H1 (cell line): ENCODE data around the gene RUNX1. TPM values are rescaled to one million over a fixed set of nuclear protein-coding genes. Genes with fewer than 3 reads are reported as not detected.

Source experiments
- CTCF ChIA-PET: fragments of 300-600 bp; sonication (Branson Sonifier 250); formaldehyde crosslinking; loops from one replicate; lab custom pipeline; 2021; ENCODE audit not compliant: partially characterized antibody; lab: Charles Lee
- POLR2A ChIA-PET: fragments of 300-600 bp; sonication (Branson Sonifier 250); formaldehyde crosslinking; loops from one replicate; lab custom pipeline; 2021; ENCODE audit warnings: inconsistent platforms; ENCODE audit not compliant: partially characterized antibody; lab: Charles Lee
- DNase-seq, 2 experiments: peaks; one replicate each; pipeline versions ENCODE4 v3.0.0 to v3.0.0-alpha.2; 2010 to 2022; ENCODE audit warnings: low spot score in 2 of 2, low read depth in 1 of 2, mixed read lengths in 1 of 2
- FAIRE-seq: peaks from 2 replicates; lab custom pipeline; 2011; peaks lifted over from hg19 to GRCh38; lab: Jason Lieb, UNC
- H2AFZ ChIP-seq: 2 replicates; pipeline ENCODE4 v1.8.1; 2012; ENCODE audit warnings: low read length, inconsistent platforms
- H2AK5ac ChIP-seq: 2 replicates; pipeline ENCODE4 v1.6.1; 2013; ENCODE audit warnings: low read depth, low read length
- H2BK120ac ChIP-seq: replicated peaks from 2 replicates; pipeline ENCODE3; 2013; ENCODE audit warnings: low read depth, low read length, inconsistent platforms
- H2BK12ac ChIP-seq: 2 replicates; pipeline ENCODE4 v1.6.1; 2013; ENCODE audit warnings: low read depth, low read length
- H2BK15ac ChIP-seq: 2 replicates; pipeline ENCODE4 v1.6.1; 2013; ENCODE audit warnings: low read length
- H2BK20ac ChIP-seq: 2 replicates; pipeline ENCODE4 v1.6.1; 2013; ENCODE audit warnings: low read length
- H2BK5ac ChIP-seq: 2 replicates; pipeline ENCODE4 v1.6.1; 2013; ENCODE audit warnings: low read depth, low read length
- H3K14ac ChIP-seq: 2 replicates; pipeline ENCODE4 v1.6.1; 2013; ENCODE audit warnings: inconsistent platforms; ENCODE audit not compliant: insufficient read length
- H3K18ac ChIP-seq: 2 replicates; pipeline ENCODE4 v1.6.1; 2013; ENCODE audit warnings: low read length; ENCODE audit errors: extremely low read depth
- H3K23ac ChIP-seq: 2 replicates; pipeline ENCODE4 v1.6.1; 2013; ENCODE audit warnings: inconsistent platforms; ENCODE audit not compliant: insufficient read length
- H3K23me2 ChIP-seq: 2 replicates; pipeline ENCODE4 v1.6.1; 2013; ENCODE audit warnings: low read depth, low read length
- H3K27ac ChIP-seq: 2 replicates; pipeline ENCODE4 v1.6.1; 2011; ENCODE audit warnings: low read depth, low read length, inconsistent platforms
- H3K27me3 ChIP-seq, 4 experiments: replicated peaks in 1 of 4; 1 replicate in 1 of 4; 2 replicates in 3 of 4; pipeline versions ENCODE4 v1.6.1 to v1.8.1; 2011 to 2013; ENCODE audit warnings: low read length in 3 of 4, mild to moderate bottlenecking in 3 of 4, inconsistent platforms in 2 of 4, mixed read lengths in 2 of 4, moderate library complexity in 1 of 4; ENCODE audit not compliant: control insufficient read depth in 3 of 4, insufficient read depth in 3 of 4; ENCODE audit errors: extremely low read depth in 1 of 4
- H3K36me3 ChIP-seq, 4 experiments: 2 replicates each; pipeline versions ENCODE4 v1.6.1 to v1.8.1; 2011 to 2013; ENCODE audit warnings: mild to moderate bottlenecking in 4 of 4, low read length in 3 of 4, moderate library complexity in 2 of 4, control low read depth in 1 of 4, inconsistent platforms in 1 of 4; ENCODE audit not compliant: insufficient read depth in 4 of 4, control insufficient read depth in 2 of 4
- H3K4ac ChIP-seq: replicated peaks from 2 replicates; pipeline ENCODE3; 2013; ENCODE audit warnings: low read length, low read depth, mixed read lengths, inconsistent platforms; ENCODE audit not compliant: insufficient read length
- H3K4me1 ChIP-seq, 4 experiments: replicated peaks in 1 of 4; 1 replicate in 1 of 4; 2 replicates in 3 of 4; pipeline versions ENCODE4 v1.6.1 to v1.8.1; 2011 to 2013; ENCODE audit warnings: low read length in 3 of 4, inconsistent platforms in 2 of 4, mixed read lengths in 1 of 4; ENCODE audit not compliant: insufficient read depth in 4 of 4, control insufficient read depth in 3 of 4
- H3K4me2 ChIP-seq, 2 experiments: 2 replicates each; pipeline versions ENCODE4 v1.6.1 to v1.8.1; 2011 to 2013; ENCODE audit warnings: low read depth in 2 of 2, low read length in 2 of 2, control low read depth in 1 of 2, inconsistent platforms in 1 of 2, mild to moderate bottlenecking in 1 of 2; ENCODE audit not compliant: insufficient read depth in 1 of 2
- H3K4me3 ChIP-seq, 4 experiments: fragments of 200-600, 300-600 bp in 1 of 4; sonication (generic), shearing (Covaris generic), sonication (Bioruptor Twin) in 1 of 4; 2 replicates each; pipeline versions ENCODE4 v1.5.1 to v1.8.1; 2011 to 2016; ENCODE audit warnings: low read length in 4 of 4, low read depth in 3 of 4, control low read depth in 2 of 4, inconsistent platforms in 2 of 4, mild to moderate bottlenecking in 2 of 4, mixed read lengths in 1 of 4, moderate library complexity in 1 of 4; ENCODE audit not compliant: insufficient read depth in 2 of 4; ENCODE audit errors: extremely low read depth in 1 of 4
- H3K56ac ChIP-seq: replicated peaks from 2 replicates; pipeline ENCODE3; 2013; ENCODE audit warnings: low read depth, mild to moderate bottlenecking, mixed read lengths, low read length, inconsistent platforms; ENCODE audit not compliant: insufficient read length
- H3K79me1 ChIP-seq: 2 replicates; pipeline ENCODE4 v1.6.1; 2013; ENCODE audit warnings: low read depth, low read length, control low read depth
- H3K79me2 ChIP-seq, 2 experiments: 2 replicates each; pipeline versions ENCODE4 v1.6.1 to v1.8.1; 2012 to 2013; ENCODE audit warnings: low read length in 2 of 2, mild to moderate bottlenecking in 2 of 2, inconsistent platforms in 1 of 2; ENCODE audit not compliant: insufficient read depth in 2 of 2, control insufficient read depth in 1 of 2
- H3K9ac ChIP-seq, 4 experiments: replicated peaks in 1 of 4; 1 replicate in 1 of 4; 2 replicates in 3 of 4; pipeline versions ENCODE4 v1.6.1 to v1.8.1; 2011 to 2013; ENCODE audit warnings: low read depth in 3 of 4, low read length in 3 of 4, control low read depth in 2 of 4, mild to moderate bottlenecking in 2 of 4, moderate library complexity in 2 of 4, inconsistent platforms in 1 of 4; ENCODE audit errors: extremely low read depth in 1 of 4
- H3K9me3 ChIP-seq, 2 experiments: 2 replicates each; pipeline versions ENCODE4 v1.6.1 to v1.8.1; 2012 to 2013; ENCODE audit warnings: mild to moderate bottlenecking in 2 of 2, moderate library complexity in 2 of 2, control low read depth in 1 of 2, inconsistent platforms in 1 of 2, low read depth in 1 of 2, low read length in 1 of 2, mixed read lengths in 1 of 2; ENCODE audit not compliant: insufficient read depth in 2 of 2
- H4K20me1 ChIP-seq, 2 experiments: replicated peaks in 1 of 2; 2 replicates each; pipeline versions ENCODE3 to v1.8.1; 2011 to 2013; ENCODE audit warnings: inconsistent platforms in 2 of 2, low read length in 2 of 2, mild to moderate bottlenecking in 1 of 2; ENCODE audit not compliant: insufficient read depth in 2 of 2, control insufficient read depth in 1 of 2
- H4K5ac ChIP-seq: 2 replicates; pipeline ENCODE4 v1.6.1; 2013; ENCODE audit warnings: low read length, low read depth, mixed read lengths, inconsistent platforms; ENCODE audit not compliant: insufficient read length
- H4K8ac ChIP-seq: 2 replicates; pipeline ENCODE4 v1.8.0; 2013; ENCODE audit warnings: mild to moderate bottlenecking, moderate library complexity, low read length, inconsistent platforms; ENCODE audit not compliant: insufficient read depth; ENCODE audit errors: extremely low read depth
- H4K91ac ChIP-seq: replicated peaks from 2 replicates; pipeline ENCODE3; 2013; ENCODE audit warnings: low read length, mixed read lengths, inconsistent platforms; ENCODE audit not compliant: insufficient read length
- JUND ChIP-seq: IDR thresholded peaks from 2 replicates; pipeline ENCODE4 v1.6.1; 2011; ENCODE audit warnings: mild to moderate bottlenecking, improper control_type of control experiment, low read length
- WGBS, 2 experiments: shearing (Covaris generic) in 1 of 2; methylation state at CpG; one replicate each; pipeline versions ENCODE4 v1.1.6 to v1.1.7; 2013 to 2015; ENCODE audit warnings: low lambda C conversion rate in 2 of 2, mixed read lengths in 2 of 2, inconsistent platforms in 1 of 2, low coverage in 1 of 2, missing lambda C conversion rate in 1 of 2; ENCODE audit not compliant: insufficient replicate concordance in 2 of 2, insufficient coverage in 1 of 2, insufficient read length in 1 of 2; ENCODE audit errors: extremely low coverage in 1 of 2, missing lambda C conversion rate in 1 of 2; 5-methylcytosine and 5-hydroxymethylcytosine counted together
- polyA plus RNA-seq, 7 experiments: library from polyadenylated mRNA; depleted of rRNA in 3 of 7; stranded (reverse) in 5 of 7; unstranded in 2 of 7; fragments of >200 nt in 5 of 7; fragments of 200-250 nt in 2 of 7; gene quantifications; 1 replicate in 5 of 7; 2 replicates in 1 of 7; 4 replicates in 1 of 7; pipeline versions ENCODE4 v1.2.1 to v1.2.3, GENCODE V29; 2011 to 2013; ENCODE audit warnings: missing spikeins in 2 of 7, mixed read lengths in 2 of 7
- total RNA-seq: library from RNA; stranded (reverse); fragmentation: NEBNext Ultra II Directional; extraction: Animal tissue kit (Norgen Biotek cat#: 25700); gene quantifications from 2 replicates; pipeline ENCODE4 v1.2.1, GENCODE V29; 2021

Gene RUNX1
- total and polyA plus RNA-seq, 2 of the 8 experiments (the other 6 are each of a cell fraction or from before 2014, with no cell fraction given), result 0.20 to 0.60 TPM

DNA sequence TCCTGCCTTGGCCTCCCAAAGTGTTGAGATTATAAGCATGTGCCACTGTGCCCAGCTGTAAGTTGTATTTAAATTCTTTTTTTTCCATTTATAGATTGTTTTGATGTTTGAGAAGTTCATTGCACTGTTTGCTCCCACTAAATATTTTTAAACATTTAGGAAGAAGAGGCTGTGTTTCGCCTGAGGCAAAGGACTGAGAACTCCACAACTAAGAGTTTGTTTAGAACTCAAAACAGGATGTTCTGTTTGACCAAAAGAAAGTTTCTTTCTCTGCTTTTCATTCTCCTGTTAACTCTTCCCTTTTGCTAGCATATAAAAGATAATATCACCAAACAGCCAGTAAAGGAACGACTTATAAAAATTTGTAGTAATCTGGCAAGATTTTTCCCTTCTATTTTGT lies 87.0 kb downstream of the RUNX1 start:
- Histone ChIP-seq H3K79me1 (no peaks in the 10 kb centered on the region), H3K79me2 (no peaks in the 10 kb centered on the region), H3K56ac (no peak overlapping the region), H2BK5ac (no peak overlapping the region), H3K4me2 (no peak overlapping the region), H3K27ac (no peak overlapping the region), H2BK120ac (no peak overlapping the region), H3K4me3 (no peak overlapping the region), H3K4me1 (no peaks in the 10 kb centered on the region; a peak in 3 of 7 replicates), H2BK20ac (no peak overlapping the region), H4K20me1 (peaks cover 0 to 4% of the 10 kb centered on the region in 2 experiments), H3K14ac (no peak overlapping the region), H3K18ac (no peak overlapping the region), H3K36me3 (no peaks in the 10 kb centered on the region), H4K8ac (no peak overlapping the region), H3K23me2 (no peaks in the 10 kb centered on the region), H2AFZ (no peak overlapping the region), H3K27me3 (peaks cover 0 to 3% (median under 1%) of the 10 kb centered on the region in 4 experiments; a peak in 1 of 7 replicates), H2AK5ac (no peak overlapping the region), H4K91ac (no peak overlapping the region), H3K23ac (no peak overlapping the region), H4K5ac (no peak overlapping the region), H2BK15ac (no peak overlapping the region), H3K4ac (no peak overlapping the region), H3K9ac (no peak overlapping the region), H3K9me3 (no peaks in the 10 kb centered on the region), H2BK12ac (no peak overlapping the region)
- WGBS, 2 experiments, result 86% methylated on average over 2 of the region's 2 CpGs; no CpG with 5 or more reads in 1 of the 2 experiments
- FAIRE-seq, result no peak
- CTCF ChIA-PET, result interaction anchor here (1.0 kb wide), 1 partner anchor 14 kb away, joined by 7 read pairs; no protein-coding TSS in a partner anchor
- POLR2A ChIA-PET, result no interaction called here
- DNase-seq, result no peak
- TF ChIP-seq JUND, result no peak
